Heart right ventricle (tissue), 16 donors: ENCODE measurements around the gene IQSEC1. TPM values are rescaled to one million over a fixed set of nuclear protein-coding genes. Genes with fewer than 3 reads are reported as not detected.

Experiments used
- ATAC-seq, 8 donors: fragments of 200-7000 bp; cut with Tn5 transposase; one replicate each; pipeline ENCODE4 v1.9.1; 2020; ENCODE audit warnings: mild to moderate bottlenecking in 8 of 8, moderate library complexity in 8 of 8, moderate number of reproducible peaks in 1 of 8
- DNase-seq, 2 donors: peaks; one replicate each; pipeline ENCODE4 v3.0.0-alpha.2; 2020
- H3K27ac ChIP-seq, 10 donors: fragments of 200-600 bp; sonication (generic) in 2 of 10; one replicate each; pipeline versions ENCODE4 v1.5.0 to v1.8.0; 2020 to 2022; ENCODE audit warnings: mild to moderate bottlenecking in 3 of 10
- H3K27me3 ChIP-seq, 7 donors: fragments of 200-600 bp; one replicate each; pipeline ENCODE4 v1.8.0; 2021 to 2022; ENCODE audit warnings: mild to moderate bottlenecking in 2 of 7
- H3K36me3 ChIP-seq, 9 donors: fragments of 200-600 bp; sonication (generic) in 1 of 9; one replicate each; pipeline versions ENCODE4 v1.5.0 to v1.8.0; 2020 to 2022; ENCODE audit warnings: mild to moderate bottlenecking in 2 of 9
- H3K4me1 ChIP-seq, 9 donors: fragments of 200-600 bp; sonication (generic) in 1 of 9; one replicate each; pipeline versions ENCODE4 v1.5.0 to v1.8.0; 2020 to 2022; ENCODE audit warnings: mild to moderate bottlenecking in 4 of 9
- H3K4me3 ChIP-seq, 10 donors: fragments of 200-600 bp; sonication (generic) in 2 of 10; one replicate each; pipeline versions ENCODE4 v1.5.0 to v1.8.0; 2020 to 2022; ENCODE audit warnings: mild to moderate bottlenecking in 7 of 10, moderate library complexity in 2 of 10
- H3K9me3 ChIP-seq, 11 donors: fragments of 200-600 bp in 10 of 11; sonication (generic) in 2 of 11; one replicate each; pipeline versions ENCODE4 v1.5.0 to v1.8.0; 2013 to 2022; ENCODE audit warnings: mild to moderate bottlenecking in 2 of 11, control low read depth in 1 of 11, moderate library complexity in 1 of 11
- CTCF ChIP-seq, 9 donors: fragments of 200-600 bp; sonication (generic) in 2 of 9; IDR thresholded peaks; one replicate each; pipeline versions ENCODE4 v1.5.0 to v1.8.0; 2021 to 2022; ENCODE audit warnings: antibody characterized with exemption in 9 of 9, mild to moderate bottlenecking in 5 of 9, moderate library complexity in 1 of 9
- WGBS, 2 donors: extraction: QIAGEN DNeasy Blood & Tissue Kit; methylation state at CpG; one replicate each; pipeline ENCODE4 v1.1.7; 2013; ENCODE audit warnings: inconsistent platforms in 1 of 2; 5-methylcytosine and 5-hydroxymethylcytosine counted together
- intact Hi-C, 10 donors: fragments of 100-400 bp; cut with DNase I; formaldehyde crosslinking; loops; one replicate each; pipeline versions ENCODE4 v1.11.1 to v1.14.2; 2022
- polyA plus RNA-seq, 2 donors: library from polyadenylated mRNA; stranded (reverse); fragments of 200-250 nt; gene quantifications; one replicate each; pipeline ENCODE4 v1.2.3, GENCODE V29; 2013
- total RNA-seq, 10 donors: library from RNA; stranded (reverse); fragmentation: NEBNext Ultra II Directional in 3 of 10; extraction: Animal tissue kit (Norgen Biotek cat#: 25700) in 3 of 10; gene quantifications; one replicate each; pipeline versions ENCODE4 v1.2.1 to v1.2.4, GENCODE V29; 2021 to 2023
- donor health status: Arrhythmogenic right ventricular cardiomyopathy.
- donor health status: ischemic (EF 13 %, LVEDD 7.1; RV severe dilation, severe dysfunction).
- donor health status: healthy with polysubstance abuse.
- donor health status: DM: no; HTN: yes; CAD: no.
- donor health status: DM: no; HTN: no; CAD: no.
- donor health status: ischemic (EF 25% LVEDD 6.9; RV normal size, moderate dysfunction).
- donor health status: ischemic (EF 25% LVEDD 5.7; RV mildly dilated, moderate dysfunction).
- donor health status: healthy.
- donor health status: DM: yes; HTN: yes; CAD: no.
- donor health status: Ischemic cardiomyopathy.
- donor health status: ischemic (EF 35%, LVEDD 5.7; RV mildly dilated, moderate dysfunction).
- donor health status: nonischemic (EF 11% LVEDD 7.7; RV severe dilation, severe dysfunction).
- donor health status: DM: yes; HTN: yes; CAD: no.
- donor health status: PGD.
- donor health status: ischemic (EF 29% LVEDD 5.4; RV normal size, mild dysfunction).
- donor health status: nonischemic (EF 23%, LVEDD 6.1; RV moderate dilation, normal function).

Gene IQSEC1
- total and polyA plus RNA-seq, 12 donors, result 13.1 to 73.9 (median 60.4) TPM

DNA sequence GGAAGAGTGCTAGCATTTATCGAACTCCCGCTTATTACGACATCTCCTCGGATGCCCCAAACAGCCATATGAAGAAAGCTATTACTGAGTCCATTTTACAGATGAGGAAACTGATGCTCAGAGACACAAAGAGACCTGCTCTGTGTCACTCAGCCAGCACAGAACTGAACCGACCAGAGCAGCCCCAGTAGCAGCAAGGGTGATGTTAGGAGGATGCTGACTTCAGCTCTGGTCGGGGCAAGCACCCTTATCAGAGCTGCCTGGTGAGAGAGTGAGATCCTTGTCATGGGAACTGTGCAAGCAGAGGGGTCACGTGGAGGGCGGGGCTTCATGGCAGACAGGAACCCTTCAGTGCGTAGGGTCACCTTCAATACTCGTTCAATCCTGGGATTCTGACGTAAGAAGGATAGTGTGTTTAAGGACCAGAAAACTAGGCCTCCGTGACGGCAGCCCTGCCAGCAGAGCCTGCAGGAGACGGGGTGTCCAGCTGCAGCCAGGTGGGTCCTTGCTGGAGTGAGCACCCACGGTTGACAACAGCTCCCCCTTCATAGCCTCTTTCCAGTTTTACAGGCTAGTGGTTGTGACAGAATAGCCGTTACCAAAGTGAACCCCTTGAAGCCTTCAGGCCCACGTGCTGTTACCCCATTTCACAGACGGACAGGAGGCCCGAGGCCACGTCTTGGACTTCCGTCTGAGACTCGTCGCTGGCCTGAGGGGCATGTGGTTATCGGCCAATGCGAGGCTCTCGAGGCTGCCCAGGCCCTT, 12.0 kb upstream of the IQSEC1 start:
- no peaks in the 10 kb centered on the region for H3K27me3 ChIP-seq
- intact Hi-C loops, result no loop called here
- no peak for DNase-seq
- H3K36me3 ChIP-seq, result no peaks in the 10 kb centered on the region
- no peaks in the 10 kb centered on the region for H3K9me3 ChIP-seq
- H3K4me3 ChIP-seq, result no peak overlapping the region
- H3K4me1 ChIP-seq, result peaks cover 13 to 26% (median 20%) of the 10 kb centered on the region in 9 donors
- no peak for ATAC-seq
- H3K27ac ChIP-seq, result no peak overlapping the region
- 91 to 92% methylated on average over 26 of the region's 26 CpGs for WGBS, 2 donors
- TF ChIP-seq CTCF (IDR thresholded peaks at IDR 0.05), result no peak

- Histone ChIP-seq H3K4me1 (peaks cover 19 to 38% (median 30%) of the 10 kb centered on the region in 9 donors), H3K9me3 (no peaks in the 10 kb centered on the region), H3K27ac (no peak overlapping the region), H3K27me3 (no peaks in the 10 kb centered on the region), H3K4me3 (no peak overlapping the region), H3K36me3 (no peaks in the 10 kb centered on the region)
- ATAC-seq (no peak), DNase-seq (no peak)
- 86 to 92% methylated on average over 8 of the region's 8 CpGs for WGBS, 2 donors
- no peak for TF ChIP-seq CTCF (IDR thresholded peaks at IDR 0.05)
- intact Hi-C loops, result no loop called here
Observed at GRCh38 chr3:13083898-13084297, 10.7 kb upstream of the IQSEC1 start.

DNA sequence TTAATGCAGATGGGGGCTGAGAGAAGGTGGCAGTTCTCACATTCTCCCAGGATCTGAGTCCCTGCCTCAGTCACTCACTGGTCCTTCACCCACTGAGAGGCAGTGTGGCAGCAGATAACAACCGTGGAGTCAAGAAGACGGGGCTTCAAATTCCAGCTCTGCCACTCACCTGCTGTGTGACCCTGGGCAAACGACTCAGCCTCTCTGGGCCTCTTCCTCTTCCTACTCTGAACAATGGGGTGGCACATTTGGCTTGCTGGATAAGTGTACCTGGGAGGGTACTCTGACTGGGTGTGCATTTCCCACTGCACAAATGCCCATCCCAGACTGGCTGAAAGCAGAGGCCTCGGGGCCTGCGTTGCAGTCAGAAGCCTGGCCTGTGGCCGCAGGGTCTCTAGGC, 10.0 kb upstream of the IQSEC1 start:
- Histone ChIP-seq H3K4me3 (no peak overlapping the region), H3K36me3 (no peaks in the 10 kb centered on the region), H3K4me1 (peaks cover 24 to 45% (median 35%) of the 10 kb centered on the region in 9 donors), H3K27ac (peak overlapping the region in 1 of 10 donors; percentile 41), H3K27me3 (peaks cover 0 to 2% (median 0%) of the 10 kb centered on the region in 7 donors), H3K9me3 (no peaks in the 10 kb centered on the region)
- intact Hi-C loops, result no loop called here
- DNase-seq (no peak), ATAC-seq (no peak)
- 89 to 92% methylated on average over 6 of the region's 6 CpGs for WGBS, 2 donors
- TF ChIP-seq CTCF (IDR thresholded peaks at IDR 0.05), result no peak

GRCh38 chr3:13082677-13083076, 9.4 kb upstream of the IQSEC1 start:
- 86 to 88% methylated on average over 13 of the region's 13 CpGs for WGBS, 2 donors
- H3K36me3 ChIP-seq, result no peaks in the 10 kb centered on the region
- peak overlapping the region in 6 of 10 donors; percentile 32 to 83 (median 69) for H3K27ac ChIP-seq
- H3K4me1 ChIP-seq, result peaks cover 29 to 50% (median 41%) of the 10 kb centered on the region in 9 donors
- H3K4me3 ChIP-seq, result no peak overlapping the region
- peaks cover 0 to 6% (median 0%) of the 10 kb centered on the region in 7 donors for H3K27me3 ChIP-seq
- H3K9me3 ChIP-seq, result no peaks in the 10 kb centered on the region
- DNase-seq, result no peak
- intact Hi-C loops, result no loop called here
- ATAC-seq, result peak in 1 of 8 donors; percentile 8
- TF ChIP-seq CTCF (IDR thresholded peaks at IDR 0.05), result no peak
